Endothelial cell of umbilical vein (primary cell): ENCODE measurements around the gene SETMAR.

Experiments used
- CTCF ChIP-seq, 2 donors: IDR thresholded peaks; 1 replicate in 1 of 2; 2 replicates in 1 of 2; pipeline ENCODE4 v1.5.1; 2011; ENCODE audit warnings: low read length in 2 of 2, mild to moderate bottlenecking in 2 of 2, moderate library complexity in 2 of 2, control low read depth in 1 of 2, inconsistent platforms in 1 of 2, low read depth in 1 of 2; ENCODE audit not compliant: insufficient read depth in 1 of 2; ENCODE audit errors: extremely low read depth in 1 of 2
- EZH2 ChIP-seq: IDR thresholded peaks from 2 replicates; pipeline ENCODE4 v1.6.1; 2012; ENCODE audit warnings: borderline replicate concordance, low read depth, mild to moderate bottlenecking, moderate library complexity, low read length, inconsistent platforms; ENCODE audit not compliant: severe bottlenecking
- MAX ChIP-seq: IDR thresholded peaks from 2 replicates; pipeline ENCODE4 v1.6.1; 2011; ENCODE audit not compliant: insufficient read depth, insufficient read length
- POLR2A ChIP-seq: IDR thresholded peaks from 2 replicates; pipeline ENCODE4 v1.6.1; 2012; ENCODE audit warnings: low read depth, mild to moderate bottlenecking, control low read depth, low read length

- TF ChIP-seq EZH2 (no peak), CTCF (IDR thresholded peaks at IDR 0.05; ENCODE audit: extremely low read depth in 1 of 2, insufficient read depth in 1 of 2, low read depth in 1 of 2, low read length in 2 of 2) (no peak), MAX (no peak), POLR2A (no peak)
Observed at GRCh38 chr3:4356220-4356540, 53.0 kb downstream of the SETMAR start.
